HL-60 (cell line): ENCODE measurements around the gene PALM.

Experiments
- POLR2AphosphoS5 ChIP-seq: IDR thresholded peaks from 2 replicates; pipeline ENCODE4 v1.6.1; 2012; ENCODE audit warnings: low read depth
- SPI1 ChIP-seq: IDR thresholded peaks from 2 replicates; pipeline ENCODE4 v1.6.1; 2012; ENCODE audit warnings: low read depth, mild to moderate bottlenecking, borderline replicate concordance
- TF ChIP-seq, protein P1 (sequence below): IDR thresholded peaks from one replicate; pipeline ENCODE4 v1.5.1; 2011; ENCODE audit warnings: low read length, control low read depth, inconsistent platforms; ENCODE audit not compliant: insufficient read depth
- TF ChIP-seq, protein P2 (sequence below): IDR thresholded peaks from 2 replicates; pipeline ENCODE4 v1.6.1; 2012; ENCODE audit warnings: low read depth; ENCODE audit not compliant: insufficient replicate concordance

DNA sequence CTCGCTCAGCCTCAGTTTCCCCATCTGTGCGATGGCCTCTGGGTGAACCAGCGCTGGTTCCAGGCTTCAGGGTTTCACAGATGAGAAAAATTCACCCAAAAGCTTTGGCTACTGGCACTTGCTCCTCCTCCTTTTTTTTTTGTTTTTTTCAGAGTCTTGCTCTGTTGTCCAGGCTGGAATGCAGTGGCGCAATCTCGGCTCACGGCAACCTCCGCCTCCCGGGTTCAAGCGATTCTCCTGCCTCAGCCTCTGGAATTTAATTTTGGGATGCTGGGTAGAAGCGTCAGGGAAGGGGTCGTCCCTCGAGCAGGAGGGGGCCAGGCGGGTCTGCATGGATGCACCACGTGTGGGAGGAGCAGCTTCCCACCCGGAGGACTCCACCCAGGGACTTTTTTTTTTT, 20.5 kb upstream of the PALM start:
- TF ChIP-seq POLR2AphosphoS5 (no peak), SPI1 (no peak)
- TF ChIP-seq, protein P1, sequence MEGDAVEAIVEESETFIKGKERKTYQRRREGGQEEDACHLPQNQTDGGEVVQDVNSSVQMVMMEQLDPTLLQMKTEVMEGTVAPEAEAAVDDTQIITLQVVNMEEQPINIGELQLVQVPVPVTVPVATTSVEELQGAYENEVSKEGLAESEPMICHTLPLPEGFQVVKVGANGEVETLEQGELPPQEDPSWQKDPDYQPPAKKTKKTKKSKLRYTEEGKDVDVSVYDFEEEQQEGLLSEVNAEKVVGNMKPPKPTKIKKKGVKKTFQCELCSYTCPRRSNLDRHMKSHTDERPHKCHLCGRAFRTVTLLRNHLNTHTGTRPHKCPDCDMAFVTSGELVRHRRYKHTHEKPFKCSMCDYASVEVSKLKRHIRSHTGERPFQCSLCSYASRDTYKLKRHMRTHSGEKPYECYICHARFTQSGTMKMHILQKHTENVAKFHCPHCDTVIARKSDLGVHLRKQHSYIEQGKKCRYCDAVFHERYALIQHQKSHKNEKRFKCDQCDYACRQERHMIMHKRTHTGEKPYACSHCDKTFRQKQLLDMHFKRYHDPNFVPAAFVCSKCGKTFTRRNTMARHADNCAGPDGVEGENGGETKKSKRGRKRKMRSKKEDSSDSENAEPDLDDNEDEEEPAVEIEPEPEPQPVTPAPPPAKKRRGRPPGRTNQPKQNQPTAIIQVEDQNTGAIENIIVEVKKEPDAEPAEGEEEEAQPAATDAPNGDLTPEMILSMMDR: no peak
- TF ChIP-seq, protein P2, sequence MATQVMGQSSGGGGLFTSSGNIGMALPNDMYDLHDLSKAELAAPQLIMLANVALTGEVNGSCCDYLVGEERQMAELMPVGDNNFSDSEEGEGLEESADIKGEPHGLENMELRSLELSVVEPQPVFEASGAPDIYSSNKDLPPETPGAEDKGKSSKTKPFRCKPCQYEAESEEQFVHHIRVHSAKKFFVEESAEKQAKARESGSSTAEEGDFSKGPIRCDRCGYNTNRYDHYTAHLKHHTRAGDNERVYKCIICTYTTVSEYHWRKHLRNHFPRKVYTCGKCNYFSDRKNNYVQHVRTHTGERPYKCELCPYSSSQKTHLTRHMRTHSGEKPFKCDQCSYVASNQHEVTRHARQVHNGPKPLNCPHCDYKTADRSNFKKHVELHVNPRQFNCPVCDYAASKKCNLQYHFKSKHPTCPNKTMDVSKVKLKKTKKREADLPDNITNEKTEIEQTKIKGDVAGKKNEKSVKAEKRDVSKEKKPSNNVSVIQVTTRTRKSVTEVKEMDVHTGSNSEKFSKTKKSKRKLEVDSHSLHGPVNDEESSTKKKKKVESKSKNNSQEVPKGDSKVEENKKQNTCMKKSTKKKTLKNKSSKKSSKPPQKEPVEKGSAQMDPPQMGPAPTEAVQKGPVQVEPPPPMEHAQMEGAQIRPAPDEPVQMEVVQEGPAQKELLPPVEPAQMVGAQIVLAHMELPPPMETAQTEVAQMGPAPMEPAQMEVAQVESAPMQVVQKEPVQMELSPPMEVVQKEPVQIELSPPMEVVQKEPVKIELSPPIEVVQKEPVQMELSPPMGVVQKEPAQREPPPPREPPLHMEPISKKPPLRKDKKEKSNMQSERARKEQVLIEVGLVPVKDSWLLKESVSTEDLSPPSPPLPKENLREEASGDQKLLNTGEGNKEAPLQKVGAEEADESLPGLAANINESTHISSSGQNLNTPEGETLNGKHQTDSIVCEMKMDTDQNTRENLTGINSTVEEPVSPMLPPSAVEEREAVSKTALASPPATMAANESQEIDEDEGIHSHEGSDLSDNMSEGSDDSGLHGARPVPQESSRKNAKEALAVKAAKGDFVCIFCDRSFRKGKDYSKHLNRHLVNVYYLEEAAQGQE: no peak
